SH-SY5Y (cell line): ENCODE measurements around the gene CYB561A3.

Experiments
- GATA2 ChIP-seq: IDR thresholded peaks from 2 replicates; pipeline ENCODE4 v1.6.1; 2011; ENCODE audit warnings: mild to moderate bottlenecking, low read depth, low read length
- GATA3 ChIP-seq: IDR thresholded peaks from 2 replicates; pipeline ENCODE4 v1.6.1; 2011; ENCODE audit warnings: low read depth, mild to moderate bottlenecking, low read length, moderate library complexity

- TF ChIP-seq GATA2 (no peak), GATA3 (no peak)
Observed at GRCh38 chr11:61332797-61333549, 28.7 kb downstream of the CYB561A3 start, which contains the start of the genes DDB1 and TKFC.
